ENCODE results near the gene CGREF1.

Gene CGREF1

DNA sequence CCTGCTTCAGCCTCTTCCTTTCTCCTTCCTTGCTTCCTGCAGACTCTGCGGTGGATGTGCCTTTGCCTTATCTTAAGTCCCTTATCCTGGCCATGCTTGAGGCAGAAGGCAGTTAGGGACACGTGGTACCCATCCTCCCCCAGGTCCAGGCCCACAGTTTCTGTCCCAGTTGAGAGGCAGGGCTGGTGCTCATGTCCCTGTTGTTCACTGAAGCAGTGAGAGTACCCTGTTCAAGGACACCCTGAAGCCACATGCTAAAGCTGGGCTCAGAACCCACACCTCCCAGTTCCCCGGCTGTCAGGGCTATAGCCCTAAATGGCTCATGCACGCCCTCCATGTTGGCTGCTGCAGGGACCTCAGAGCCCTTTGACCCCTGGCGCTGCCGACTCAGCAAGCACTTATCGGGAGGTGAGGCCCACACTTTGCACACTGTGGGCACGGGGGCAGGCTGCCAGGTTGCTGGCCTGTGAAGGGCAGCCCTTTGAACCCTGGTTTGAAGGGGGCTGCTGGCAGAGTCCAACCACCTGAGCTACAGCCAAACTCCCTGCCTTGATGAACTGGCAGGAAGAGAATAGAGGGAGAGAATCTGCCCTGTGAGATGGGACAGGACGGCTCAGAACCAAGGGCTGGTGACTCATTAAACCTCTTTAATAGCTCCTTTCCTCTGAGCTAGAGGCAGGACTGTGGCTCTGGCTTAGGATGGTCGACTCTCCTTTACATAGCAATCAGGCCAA is 26.1 kb downstream of the CGREF1 start:
- no peaks in the 10 kb centered on the region for H3K9me3 ChIP-seq (ENCODE audit: control extremely low read depth in 1 of 5, control insufficient read depth in 4 of 5, insufficient read depth in 2 of 5, low read depth in 1 of 5, low read length in 4 of 5)
- WGBS (ENCODE audit: insufficient coverage), result 90% methylated on average over 9 of the region's 10 CpGs
- H3K27ac ChIP-seq (ENCODE audit: insufficient read depth in 1 of 2, low read depth in 1 of 2, low read length in 2 of 2, poor library complexity in 1 of 2, severe bottlenecking in 2 of 2), result no peak overlapping the region
- POLR2A ChIA-PET, result no interaction called here
- no peaks in the 10 kb centered on the region for H3K27me3 ChIP-seq (replicated peaks in 2 of 5; ENCODE audit: control insufficient read depth in 4 of 5, insufficient read depth in 5 of 5, low read length in 4 of 5)
- no peak overlapping the region for H3K4me3 ChIP-seq (ENCODE audit: control insufficient read depth in 1 of 7, extremely low read depth in 1 of 7, insufficient read depth in 4 of 7, low read depth in 2 of 7, low read length in 6 of 7)
- H3K4me1 ChIP-seq (ENCODE audit: control extremely low read depth in 1 of 4, control insufficient read depth in 4 of 4, insufficient read depth in 4 of 4, low read length in 3 of 4), result peaks cover 0 to 12% (median 10%) of the 10 kb centered on the region in 4 experiments
- CTCF ChIA-PET, result interaction anchor here (0.9 to 2.0 kb wide), 7 partner anchors 10 to 99 kb away, joined by 3 to 8 read pairs (median 3); no protein-coding TSS in a partner anchor
- H3K36me3 ChIP-seq (ENCODE audit: control insufficient read depth in 4 of 4, insufficient read depth in 4 of 4, low read length in 3 of 4), result no peaks in the 10 kb centered on the region
- no peak for DNase-seq

- WGBS (ENCODE audit: insufficient coverage), result 88% methylated on average over 22 of the region's 25 CpGs
- Histone ChIP-seq H3K27me3 (replicated peaks in 2 of 5; ENCODE audit: control insufficient read depth in 4 of 5, insufficient read depth in 5 of 5, low read length in 4 of 5) (no peaks in the 10 kb centered on the region), H3K4me1 (ENCODE audit: control extremely low read depth in 1 of 4, control insufficient read depth in 4 of 4, insufficient read depth in 4 of 4, low read length in 3 of 4) (peaks cover 0 to 17% (median 16%) of the 10 kb centered on the region in 4 experiments), H3K27ac (ENCODE audit: insufficient read depth in 1 of 2, low read depth in 1 of 2, low read length in 2 of 2, poor library complexity in 1 of 2, severe bottlenecking in 2 of 2) (no peak overlapping the region), H3K36me3 (ENCODE audit: control insufficient read depth in 4 of 4, insufficient read depth in 4 of 4, low read length in 3 of 4) (no peaks in the 10 kb centered on the region), H3K9me3 (ENCODE audit: control extremely low read depth in 1 of 5, control insufficient read depth in 4 of 5, insufficient read depth in 2 of 5, low read depth in 1 of 5, low read length in 4 of 5) (no peaks in the 10 kb centered on the region), H3K4me3 (ENCODE audit: control insufficient read depth in 1 of 7, extremely low read depth in 1 of 7, insufficient read depth in 4 of 7, low read depth in 2 of 7, low read length in 6 of 7) (no peak overlapping the region)
- CTCF ChIA-PET, result interaction anchor here (0.9 to 4.7 kb wide), 10 partner anchors 9 to 212 kb away, joined by 3 to 23 read pairs (median 3); no protein-coding TSS in a partner anchor
- POLR2A ChIA-PET, result interaction anchor here (0.6 kb wide), 1 partner anchor 100 kb away, joined by 9 read pairs; no protein-coding TSS in a partner anchor
- DNase-seq, result no peak
Observed at GRCh38 chr2:27091746-27092695, 26.9 kb downstream of the CGREF1 start.

DNA sequence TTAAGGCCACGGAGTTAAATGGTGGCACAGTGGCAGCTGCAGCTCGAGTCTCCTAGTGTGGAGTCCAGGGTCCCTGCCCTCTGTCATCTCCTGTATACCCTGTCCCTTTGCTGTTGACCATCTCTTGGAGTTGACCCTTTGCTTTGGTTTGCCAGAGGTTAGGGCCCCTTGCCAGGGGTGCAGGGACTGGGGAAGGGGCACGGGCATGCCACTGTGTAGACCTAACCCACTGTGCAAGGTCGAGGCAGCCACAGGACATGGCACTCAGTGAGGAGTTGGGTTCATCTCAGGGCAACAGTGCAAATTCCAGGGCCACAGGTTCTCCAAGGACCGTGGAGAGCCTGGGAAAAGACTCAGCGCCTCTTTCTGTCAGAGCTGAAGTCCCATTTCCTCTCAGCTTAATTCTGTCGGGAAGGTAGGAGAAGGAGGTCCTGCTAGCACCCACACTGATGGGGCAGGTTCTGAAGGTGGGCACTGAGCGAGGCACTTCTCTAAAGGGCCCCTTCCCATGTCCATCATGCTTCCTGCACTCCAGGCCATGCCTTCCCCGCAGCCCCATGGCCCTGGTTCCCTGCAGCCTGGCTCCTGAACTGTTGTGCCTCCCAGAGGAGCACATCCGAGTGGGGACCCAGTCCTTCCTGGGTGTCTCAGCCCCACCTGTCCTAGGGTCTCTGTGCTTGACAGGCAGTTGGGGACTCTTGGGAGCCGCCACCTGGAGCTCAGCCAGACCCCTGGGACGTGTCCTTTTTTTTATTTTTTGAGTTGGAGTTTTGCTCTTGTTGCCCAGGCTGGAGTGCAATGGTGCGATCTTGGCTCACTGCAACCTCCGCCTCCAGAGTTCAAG is 29.6 kb downstream of the CGREF1 start:
- WGBS (ENCODE audit: insufficient coverage), result 95% methylated on average over 14 of the region's 14 CpGs
- no peak overlapping the region for H3K27ac ChIP-seq (ENCODE audit: insufficient read depth in 1 of 2, low read depth in 1 of 2, low read length in 2 of 2, poor library complexity in 1 of 2, severe bottlenecking in 2 of 2)
- H3K4me1 ChIP-seq (ENCODE audit: control extremely low read depth in 1 of 4, control insufficient read depth in 4 of 4, insufficient read depth in 4 of 4, low read length in 3 of 4), result peaks cover 2 to 25% (median 23%) of the 10 kb centered on the region in 4 experiments
- CTCF ChIA-PET, result interaction anchor here (0.6 to 28.0 kb wide), 8 partner anchors 8 to 128 kb away, joined by 3 to 381 read pairs (median 4); partner anchors contain the start of genes ABHD1, AGBL5 and PREB
- no peaks in the 10 kb centered on the region for H3K27me3 ChIP-seq (replicated peaks in 2 of 5; ENCODE audit: control insufficient read depth in 4 of 5, insufficient read depth in 5 of 5, low read length in 4 of 5)
- POLR2A ChIA-PET, result no interaction called here
- no peaks in the 10 kb centered on the region for H3K9me3 ChIP-seq (ENCODE audit: control extremely low read depth in 1 of 5, control insufficient read depth in 4 of 5, insufficient read depth in 2 of 5, low read depth in 1 of 5, low read length in 4 of 5)
- H3K4me3 ChIP-seq (ENCODE audit: control insufficient read depth in 1 of 7, extremely low read depth in 1 of 7, insufficient read depth in 4 of 7, low read depth in 2 of 7, low read length in 6 of 7), result no peak overlapping the region
- peaks cover 0 to 7% (median 0%) of the 10 kb centered on the region in 4 experiments for H3K36me3 ChIP-seq (ENCODE audit: control insufficient read depth in 4 of 4, insufficient read depth in 4 of 4, low read length in 3 of 4)
- DNase-seq, result no peak

GRCh38 chr2:27088634-27089033 is 30.3 kb downstream of the CGREF1 start:
- 89% methylated on average over 5 of the region's 6 CpGs for WGBS (ENCODE audit: insufficient coverage)
- POLR2A ChIA-PET, result no interaction called here
- CTCF ChIA-PET, result interaction anchor here (0.6 to 28.0 kb wide), 9 partner anchors 8 to 176 kb away, joined by 3 to 381 read pairs (median 5); partner anchors contain the start of genes ABHD1, AGBL5, OST4 and PREB
- no peak overlapping the region for H3K27ac ChIP-seq (ENCODE audit: insufficient read depth in 1 of 2, low read depth in 1 of 2, low read length in 2 of 2, poor library complexity in 1 of 2, severe bottlenecking in 2 of 2)
- H3K27me3 ChIP-seq (replicated peaks in 2 of 5; ENCODE audit: control insufficient read depth in 4 of 5, insufficient read depth in 5 of 5, low read length in 4 of 5), result no peaks in the 10 kb centered on the region
- no peaks in the 10 kb centered on the region for H3K9me3 ChIP-seq (ENCODE audit: control extremely low read depth in 1 of 5, control insufficient read depth in 4 of 5, insufficient read depth in 2 of 5, low read depth in 1 of 5, low read length in 4 of 5)
- H3K4me1 ChIP-seq (ENCODE audit: control extremely low read depth in 1 of 4, control insufficient read depth in 4 of 4, insufficient read depth in 4 of 4, low read length in 3 of 4), result peaks cover 2 to 32% (median 25%) of the 10 kb centered on the region in 4 experiments
- DNase-seq, result peak in 2 of 3 donors; percentile 17 to 39
- H3K4me3 ChIP-seq (ENCODE audit: control insufficient read depth in 1 of 7, extremely low read depth in 1 of 7, insufficient read depth in 4 of 7, low read depth in 2 of 7, low read length in 6 of 7), result no peak overlapping the region
- peaks cover 0 to 7% (median 0%) of the 10 kb centered on the region in 4 experiments for H3K36me3 ChIP-seq (ENCODE audit: control insufficient read depth in 4 of 4, insufficient read depth in 4 of 4, low read length in 3 of 4)

GRCh38 chr2:27087823-27088410 is 31.0 kb downstream of the CGREF1 start:
- Histone ChIP-seq H3K27me3 (replicated peaks in 2 of 5; ENCODE audit: control insufficient read depth in 4 of 5, insufficient read depth in 5 of 5, low read length in 4 of 5) (no peaks in the 10 kb centered on the region), H3K4me1 (ENCODE audit: control extremely low read depth in 1 of 4, control insufficient read depth in 4 of 4, insufficient read depth in 4 of 4, low read length in 3 of 4) (peaks cover 2 to 39% (median 29%) of the 10 kb centered on the region in 4 experiments), H3K36me3 (ENCODE audit: control insufficient read depth in 4 of 4, insufficient read depth in 4 of 4, low read length in 3 of 4) (peaks cover 0 to 7% (median 1%) of the 10 kb centered on the region in 4 experiments), H3K4me3 (ENCODE audit: control insufficient read depth in 1 of 7, extremely low read depth in 1 of 7, insufficient read depth in 4 of 7, low read depth in 2 of 7, low read length in 6 of 7) (no peak overlapping the region), H3K9me3 (ENCODE audit: control extremely low read depth in 1 of 5, control insufficient read depth in 4 of 5, insufficient read depth in 2 of 5, low read depth in 1 of 5, low read length in 4 of 5) (no peaks in the 10 kb centered on the region), H3K27ac (ENCODE audit: insufficient read depth in 1 of 2, low read depth in 1 of 2, low read length in 2 of 2, poor library complexity in 1 of 2, severe bottlenecking in 2 of 2) (no peak overlapping the region)
- no peak for DNase-seq
- POLR2A ChIA-PET, result interaction anchor here (1.4 kb wide), 1 partner anchor 17 kb away, joined by 4 read pairs; the partner anchor contains the start of gene OST4
- CTCF ChIA-PET, result interaction anchor here (0.7 to 28.0 kb wide), 9 partner anchors 9 to 177 kb away, joined by 3 to 381 read pairs (median 5); partner anchors contain the start of genes AGBL5 and OST4
- 100% methylated on average over 3 of the region's 5 CpGs for WGBS (ENCODE audit: insufficient coverage)

All from common myeloid progenitor, CD34-positive (primary cell).